Stimulated activated CD4-positive, alpha-beta T cell treated with anti-CD3 and anti-CD28 coated beads, Interleukin-1b, Interleukin-23, amount 100 ng/mL, for 24 hours (primary cell): Measurements from ENCODE around the gene SMAD6.

ENCODE experiments used
- DNase-seq, 4 experiments: peaks; one replicate each; pipeline ENCODE4 v3.0.0-alpha.2; 2020; ENCODE audit warnings: low read depth in 4 of 4, low spot score in 1 of 4

SMAD6 gene

GRCh38 chr15:66702035-66702786, at the start of gene SMAD6:
Gene SMAD6 (plus strand): TSS chr15:66702236. CDS start chr15:66703259, 1,023 bp downstream.
- peak; percentile 26 to 65 (median 42) for DNase-seq

DNA sequence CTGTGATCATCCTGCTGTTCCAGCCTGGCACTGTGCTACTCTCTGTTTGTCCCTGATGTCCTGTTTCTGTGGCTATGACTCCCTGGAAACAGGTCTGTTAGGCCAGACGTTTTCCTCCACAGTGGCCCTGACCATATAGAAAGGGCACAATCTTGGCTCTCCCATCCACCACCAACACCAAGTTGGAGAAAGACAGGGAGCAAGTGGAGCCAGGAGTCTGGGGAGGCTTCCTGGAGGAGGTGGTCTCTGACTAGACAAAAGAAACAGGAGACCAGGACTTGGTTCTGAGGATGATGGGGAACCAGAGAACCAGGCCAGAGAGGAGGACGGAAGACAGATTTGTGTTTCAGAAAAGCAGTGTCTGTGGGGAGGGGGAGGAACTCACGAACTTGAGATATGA, 49.2 kb upstream of the SMAD6 start:
- DNase-seq: no peak

DNA sequence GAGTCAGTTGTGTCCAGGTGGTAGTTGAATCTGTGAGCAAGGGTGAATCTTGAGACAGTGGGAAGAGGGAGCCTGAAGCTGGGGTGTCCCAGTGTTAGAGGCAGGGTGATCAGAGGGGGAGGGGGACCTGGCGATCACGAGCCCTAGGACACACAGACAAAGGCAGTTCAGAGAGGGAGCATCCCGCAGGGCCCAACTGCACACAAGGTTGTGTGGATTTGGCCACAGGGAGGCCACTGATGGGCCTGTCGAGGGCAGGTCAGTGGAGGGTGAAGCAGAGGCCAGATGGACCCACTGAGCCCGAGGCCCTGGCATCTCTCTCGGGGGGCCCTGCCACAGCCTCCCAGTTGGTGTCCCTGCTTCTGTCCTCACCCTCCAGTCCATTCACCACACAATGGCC, 48.6 kb upstream of the SMAD6 start:
- DNase-seq: no peak

GRCh38 chr15:66653852-66654251, 48.2 kb upstream of the SMAD6 start:
- no peak for DNase-seq

DNA sequence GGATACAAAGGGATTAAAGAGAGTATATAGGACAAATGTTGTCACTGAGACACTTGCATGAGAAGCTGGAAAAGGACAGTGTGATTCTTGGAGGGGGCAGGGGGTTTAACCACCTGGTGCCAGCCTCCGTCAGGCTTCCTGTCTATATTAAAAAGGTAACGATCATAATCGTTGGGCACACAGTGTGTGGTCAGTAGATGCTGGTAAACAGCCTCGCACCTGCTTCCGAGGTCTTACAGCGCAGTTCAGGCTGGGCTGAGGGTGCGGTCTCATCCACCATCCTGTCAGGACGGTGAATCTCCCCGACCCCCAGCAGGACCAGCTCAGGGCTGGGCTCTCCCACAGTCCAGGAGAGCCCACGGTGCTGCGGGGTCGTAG, 47.7 kb upstream of the SMAD6 start:
- DNase-seq: no peak

GRCh38 chr15:66654739-66655375, 47.2 kb upstream of the SMAD6 start:
- DNase-seq: peak in 1 of 4 experiments; percentile 14

DNA sequence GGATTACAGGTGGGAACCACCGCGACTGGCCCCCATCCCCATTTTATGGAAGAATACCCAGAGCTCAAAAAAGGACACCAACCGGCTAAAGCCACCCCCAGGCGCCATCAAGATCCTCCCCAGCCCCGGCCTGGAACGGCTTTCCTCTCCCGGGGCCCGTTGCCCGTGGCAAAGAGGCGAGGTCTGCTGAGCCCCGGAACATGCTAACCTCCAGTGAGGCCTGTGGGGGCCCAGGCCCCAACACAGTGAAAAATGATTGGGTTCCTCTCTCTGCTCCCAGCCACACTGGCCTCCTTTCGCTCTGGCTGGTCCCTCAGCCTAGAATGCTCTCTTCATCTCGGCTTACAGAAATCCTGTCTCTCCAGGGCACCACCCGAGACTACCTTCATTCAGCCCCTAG, 46.5 kb upstream of the SMAD6 start:
- no peak for DNase-seq

DNA sequence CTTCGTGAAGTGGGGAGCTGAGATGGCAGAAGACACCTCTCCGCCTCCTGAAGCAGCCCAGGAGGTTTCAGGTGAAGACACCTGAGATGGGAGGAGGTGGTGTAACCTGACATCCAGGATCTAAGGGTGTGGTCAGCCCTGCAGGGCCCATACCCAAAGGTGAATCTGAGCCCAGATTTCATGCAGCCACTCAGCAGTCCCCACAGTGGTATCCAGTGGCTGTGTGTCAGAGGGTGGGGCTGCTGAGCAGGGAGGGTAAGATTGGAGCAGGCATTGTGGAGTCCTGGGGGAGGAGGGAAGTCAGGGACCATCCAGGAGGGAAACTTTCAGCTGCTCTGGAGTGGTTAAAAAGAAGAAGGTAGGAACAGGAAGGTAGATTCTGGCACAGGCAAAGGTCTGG, 46.0 kb upstream of the SMAD6 start:
- DNase-seq: no peak

DNA sequence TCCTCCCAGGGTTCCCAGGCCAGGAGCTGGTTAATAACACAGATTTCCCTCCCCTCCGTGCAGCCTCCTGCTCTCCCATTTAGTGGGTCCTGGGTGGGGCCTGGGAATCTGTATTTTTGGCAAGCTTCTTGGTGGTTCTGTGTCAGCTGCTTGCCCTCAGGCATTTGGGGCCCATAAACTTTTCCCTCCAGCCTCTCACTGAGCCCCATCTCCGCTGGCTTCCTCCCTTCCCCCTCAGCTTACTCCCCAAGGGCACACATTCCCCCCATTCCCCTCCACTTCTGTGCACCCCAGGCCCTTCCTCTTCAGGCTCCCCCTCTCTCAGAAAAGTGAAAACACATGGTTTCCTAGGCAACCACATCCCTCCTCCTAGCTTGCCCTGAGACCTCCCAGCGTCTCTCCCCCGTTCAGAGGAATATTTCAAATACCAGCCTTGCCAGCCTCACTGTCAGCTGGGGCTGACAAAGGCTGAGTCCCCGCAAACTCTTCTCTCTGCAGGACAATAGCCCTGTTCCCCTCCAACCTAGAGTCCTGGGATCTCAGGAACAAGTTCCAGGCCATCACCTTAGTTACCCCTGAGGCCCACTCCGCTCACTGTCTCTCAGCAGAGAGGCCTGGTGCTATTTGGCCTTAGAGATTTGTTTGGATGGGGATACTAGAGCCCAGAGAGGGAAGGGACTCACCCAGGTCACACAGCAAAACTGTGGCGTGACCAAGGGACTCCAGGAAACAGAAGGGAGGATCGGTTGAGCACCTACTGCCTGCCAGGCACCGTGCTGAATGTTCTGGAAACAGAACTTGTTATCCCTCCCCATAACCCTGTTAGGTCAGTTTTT, 44.6 kb upstream of the SMAD6 start:
- DNase-seq: no peak

GRCh38 chr15:66658044-66658443, 44.0 kb upstream of the SMAD6 start:
- DNase-seq: no peak

- no peak for DNase-seq
These were observed 43.2 kb upstream of the SMAD6 start for GRCh38 chr15:66658855-66659254.

DNA sequence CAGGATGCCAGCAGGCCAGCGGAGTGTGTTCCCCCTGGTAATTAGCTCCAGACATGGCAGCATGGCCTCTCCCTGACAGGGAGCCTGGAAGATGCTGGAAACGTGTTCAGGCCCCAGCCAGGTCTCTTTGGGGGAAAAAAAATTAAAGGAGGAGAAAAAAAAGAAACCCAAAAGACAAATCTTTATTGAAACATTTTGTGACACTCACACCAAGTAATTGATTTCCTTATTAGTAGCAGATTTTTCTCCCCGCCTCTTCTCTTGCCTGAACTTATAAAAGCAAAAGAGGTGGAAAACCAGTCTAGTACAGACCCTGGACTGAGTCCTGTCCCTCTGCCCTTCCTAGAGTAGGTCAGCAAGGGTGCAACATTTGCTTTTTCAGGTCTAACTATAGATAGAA, 42.7 kb upstream of the SMAD6 start:
- no peak for DNase-seq

DNA sequence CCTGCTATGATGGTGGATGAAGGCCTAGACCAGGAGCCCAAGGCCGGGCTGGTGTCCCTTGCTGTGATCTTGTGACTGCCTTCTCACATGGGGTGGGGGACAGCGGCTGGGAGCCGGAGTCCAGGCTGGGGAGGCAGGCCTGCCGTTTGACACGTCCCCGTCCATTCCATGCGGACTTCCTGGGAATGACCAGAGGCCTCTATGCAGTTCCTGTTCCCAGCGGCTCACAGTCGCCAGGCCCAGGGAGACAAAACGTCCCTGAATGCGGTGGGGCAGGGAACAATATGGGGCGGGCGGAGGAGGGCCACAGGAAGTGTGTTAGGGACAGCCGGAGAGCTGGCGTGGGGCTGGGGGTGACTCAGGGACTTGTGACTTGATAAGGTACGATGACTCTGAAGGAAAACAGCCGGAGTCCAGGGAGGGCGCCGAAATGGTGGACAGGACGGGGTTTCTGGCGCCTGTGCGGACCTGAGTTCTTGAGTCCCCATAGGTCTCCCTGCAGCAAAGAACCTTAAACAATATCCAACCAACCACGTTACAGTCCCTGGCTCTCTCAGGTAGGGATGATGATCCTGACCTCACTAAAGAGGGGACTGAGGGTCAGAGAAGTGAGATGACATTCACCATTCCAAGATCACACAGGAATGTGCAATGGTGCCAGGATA, 40.5 kb upstream of the SMAD6 start:
- DNase-seq: no peak

DNA sequence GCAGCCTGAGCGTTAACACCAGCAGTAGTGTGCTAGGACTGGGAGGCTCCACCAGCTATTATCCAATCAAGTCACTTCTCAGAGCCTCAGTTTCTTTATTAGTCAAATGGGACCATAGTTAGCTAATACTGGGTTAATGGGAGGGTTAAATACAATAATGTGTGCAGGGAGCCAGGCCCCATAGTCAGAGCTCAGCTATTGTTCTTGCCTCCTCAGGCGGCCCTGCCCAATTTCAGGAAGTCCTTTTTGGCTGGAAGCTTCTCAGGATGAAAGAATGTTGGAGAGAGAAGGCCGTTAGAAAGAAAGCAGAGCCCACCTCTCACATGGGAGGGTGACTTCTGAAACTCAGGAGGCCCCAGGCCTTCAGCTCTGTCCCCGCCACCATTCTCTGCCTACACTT, 39.5 kb upstream of the SMAD6 start:
- DNase-seq: no peak

DNA sequence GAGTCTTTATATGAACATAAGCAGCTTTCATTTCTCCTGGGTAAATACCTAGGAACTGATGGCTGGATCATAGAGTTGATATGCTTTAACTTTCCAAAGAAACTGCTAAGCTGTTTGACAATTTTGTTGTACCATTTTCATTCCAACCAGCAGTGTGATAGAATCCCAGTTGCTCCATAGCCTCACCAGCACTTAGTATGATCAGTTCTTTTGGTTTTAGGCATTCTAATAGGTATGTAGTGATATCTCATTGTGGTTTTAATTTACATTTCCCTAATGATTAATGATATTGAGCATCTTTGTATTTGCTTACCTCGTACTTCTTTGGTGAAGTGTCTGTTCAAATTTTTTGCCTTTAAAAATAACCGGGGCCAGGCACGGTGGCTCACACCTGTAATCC, 38.4 kb upstream of the SMAD6 start:
- DNase-seq: no peak

DNA sequence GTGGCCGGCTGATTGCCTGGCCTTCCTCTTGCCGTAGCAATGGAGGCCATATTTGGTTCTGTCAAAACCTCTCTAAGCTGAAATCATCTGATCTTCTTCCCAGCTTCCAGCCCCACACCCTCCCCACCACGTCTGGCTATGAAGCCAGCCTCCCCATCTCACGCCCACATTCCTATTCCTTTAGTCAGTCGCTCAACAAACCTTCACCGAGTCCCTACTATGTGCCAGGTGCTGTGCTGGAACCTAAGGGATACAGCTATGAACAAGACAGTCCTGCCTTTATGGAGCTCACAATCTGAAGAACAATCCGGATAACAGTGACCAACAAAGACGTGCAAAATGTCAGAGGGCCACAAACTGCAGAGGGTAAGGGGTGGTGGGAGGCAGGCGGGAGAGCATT, 31.9 kb upstream of the SMAD6 start:
- DNase-seq: no peak

GRCh38 chr15:66670762-66671580, 31.1 kb upstream of the SMAD6 start:
- no peak for DNase-seq

- no peak for DNase-seq
These were observed 29.2 kb upstream of the SMAD6 start for GRCh38 chr15:66672867-66673266.

DNA sequence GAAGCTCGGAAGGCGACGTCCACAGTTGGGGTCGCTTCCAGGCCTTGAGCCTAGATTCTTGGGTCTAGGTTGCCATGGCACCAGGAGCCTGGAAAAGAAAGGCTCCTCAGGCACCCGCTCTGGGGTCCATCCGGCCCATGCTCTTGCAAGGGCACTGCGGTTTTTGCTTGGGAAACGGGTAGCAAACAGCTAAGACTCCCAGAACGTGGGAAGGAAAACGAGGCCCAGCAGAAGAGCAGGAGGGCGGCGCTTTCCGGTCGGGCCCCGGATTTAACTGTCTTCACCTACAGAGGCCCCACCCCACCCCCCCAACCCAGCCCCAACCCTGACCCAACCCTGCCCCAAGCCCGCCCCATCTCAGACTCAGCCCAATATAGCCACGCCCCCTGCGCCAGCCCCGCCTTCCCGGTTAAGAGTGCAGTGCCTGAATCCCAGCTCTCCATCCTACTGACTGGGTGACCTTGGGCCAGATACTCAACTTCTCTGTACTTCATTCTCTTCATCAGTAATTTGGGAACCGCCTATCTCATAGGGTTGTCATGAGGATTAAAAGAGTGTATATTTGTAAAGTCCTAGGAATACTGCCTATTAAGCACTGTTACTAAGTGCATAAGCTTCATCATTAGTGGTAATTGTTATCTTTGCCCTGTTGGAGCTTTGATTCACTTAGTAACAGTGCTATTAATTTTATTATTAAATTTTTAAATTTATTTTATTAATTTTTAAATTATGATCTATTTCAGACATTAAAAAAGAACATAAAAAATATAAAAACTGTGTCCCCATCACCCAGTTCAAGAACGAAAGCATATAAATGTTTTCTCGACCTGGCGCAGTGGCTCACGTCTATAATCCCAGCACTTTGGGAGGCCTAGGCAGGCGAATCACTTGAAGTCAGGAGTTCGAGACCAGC, 28.4 kb upstream of the SMAD6 start:
- DNase-seq: peak in 2 of 4 experiments; percentile 26 to 30

DNA sequence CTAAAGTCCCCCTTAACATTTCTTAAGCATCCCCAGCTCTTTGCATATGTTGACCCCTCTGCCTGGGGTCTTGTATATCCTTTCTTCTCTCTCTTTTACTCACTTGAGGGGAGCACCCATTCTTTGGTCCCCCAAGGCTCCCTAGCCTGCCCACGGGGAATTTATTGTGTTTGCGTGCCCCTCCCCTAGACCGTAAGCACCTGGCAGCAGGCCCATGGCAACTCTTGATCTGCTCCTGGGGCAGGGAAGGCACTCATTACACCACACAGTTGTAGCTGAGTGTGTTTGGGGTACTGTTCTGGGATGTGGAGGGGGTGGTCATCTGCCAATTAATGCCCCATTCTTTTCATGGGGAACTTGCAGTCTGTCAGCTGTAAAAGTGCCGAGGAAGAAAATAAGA, 27.3 kb upstream of the SMAD6 start:
- no peak for DNase-seq
